ENCODE measurements around the gene LNPK. TPM values are rescaled to one million over a fixed set of nuclear protein-coding genes. Genes with fewer than 3 reads are reported as not detected.
A peak's percentile ranks its signal among the peaks of the same experiment; 100 is the strongest.
"Not testable (repeated sequence)": the region's sequence is repeated elsewhere in the genome, so short reads cannot be mapped to it uniquely, and the experiment has no call there.

LNPK gene, protein sequence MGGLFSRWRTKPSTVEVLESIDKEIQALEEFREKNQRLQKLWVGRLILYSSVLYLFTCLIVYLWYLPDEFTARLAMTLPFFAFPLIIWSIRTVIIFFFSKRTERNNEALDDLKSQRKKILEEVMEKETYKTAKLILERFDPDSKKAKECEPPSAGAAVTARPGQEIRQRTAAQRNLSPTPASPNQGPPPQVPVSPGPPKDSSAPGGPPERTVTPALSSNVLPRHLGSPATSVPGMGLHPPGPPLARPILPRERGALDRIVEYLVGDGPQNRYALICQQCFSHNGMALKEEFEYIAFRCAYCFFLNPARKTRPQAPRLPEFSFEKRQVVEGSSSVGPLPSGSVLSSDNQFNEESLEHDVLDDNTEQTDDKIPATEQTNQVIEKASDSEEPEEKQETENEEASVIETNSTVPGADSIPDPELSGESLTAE
- 56.6 and 64.4 TPM in 2 replicates for total RNA-seq (2014; rRNA removed; shearing (Covaris generic))

GRCh38 chr2:176001916-176002687 lies at the start of gene LNPK:
TSS of gene LNPK (minus strand) at chr2:176002267. CDS start at chr2:175995584, 6,683 bp downstream.
- DNase-seq (ENCODE audit: low read depth): peak; percentile 89

DNA sequence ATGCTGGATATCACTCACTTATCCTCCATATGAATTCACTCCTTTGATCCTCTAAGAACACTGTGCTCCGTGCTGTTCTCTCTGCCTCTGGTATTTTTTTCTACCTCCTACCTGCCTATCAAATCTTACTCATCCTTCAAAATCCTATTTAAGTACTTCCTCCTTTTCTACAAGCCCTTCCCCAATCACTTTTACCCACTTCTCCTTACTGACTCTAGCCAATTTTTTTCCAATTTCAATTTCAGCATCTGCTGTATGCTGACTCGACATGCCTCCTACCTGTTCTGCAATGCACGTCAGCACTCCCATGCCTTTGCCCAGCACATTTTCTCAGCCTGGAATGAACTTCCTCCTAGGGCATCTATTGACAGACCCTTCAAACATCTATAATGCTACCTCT lies 37.3 kb upstream of the LNPK start:
- no peak for DNase-seq (ENCODE audit: low read depth)

- peak; percentile 41 for DNase-seq (ENCODE audit: low read depth)
These were observed 36.6 kb upstream of the LNPK start for GRCh38 chr2:176038694-176039093.

- no peak for DNase-seq (ENCODE audit: low read depth)
These were observed 33.1 kb upstream of the LNPK start for GRCh38 chr2:176035013-176035691.

DNA sequence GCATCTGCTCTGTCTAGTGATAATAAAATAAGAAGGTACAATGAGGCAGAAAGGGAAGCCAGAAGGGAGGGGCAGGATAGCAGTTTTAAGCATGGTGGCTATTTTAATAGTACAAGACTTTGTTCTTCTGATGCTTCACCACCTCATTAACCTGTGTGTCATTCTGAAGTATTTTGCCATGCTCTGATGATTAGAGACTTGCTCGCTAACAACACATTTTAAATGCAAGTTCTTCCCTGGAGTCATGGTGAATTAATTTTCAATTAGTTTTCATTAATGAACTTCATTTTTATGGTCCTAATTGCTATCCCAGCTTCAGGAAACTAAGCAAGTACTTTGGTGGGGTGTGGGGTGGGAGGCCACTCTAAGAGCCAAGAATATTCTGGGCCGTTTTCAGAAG lies 25.7 kb upstream of the LNPK start:
- DNase-seq (ENCODE audit: low read depth): no peak

DNA sequence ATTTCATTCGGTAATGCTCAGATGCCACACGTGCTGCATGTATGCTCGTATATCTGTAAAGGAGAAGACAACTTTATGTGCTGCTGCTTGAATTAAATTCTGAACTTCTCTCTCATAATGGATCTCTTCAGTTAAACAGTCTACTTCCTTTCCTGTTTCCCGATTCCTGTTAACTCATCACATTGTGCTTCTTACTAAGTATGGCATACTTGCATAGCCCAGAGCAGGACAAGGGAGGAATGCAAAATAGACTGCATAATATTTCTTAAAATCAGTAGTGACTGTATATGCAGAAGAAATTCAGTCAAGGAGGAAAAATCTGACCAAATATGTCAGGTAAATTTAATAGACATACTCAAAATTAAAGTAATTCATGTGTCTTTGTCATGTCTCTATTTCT lies 23.9 kb upstream of the LNPK start:
- DNase-seq (ENCODE audit: low read depth): no peak

DNA sequence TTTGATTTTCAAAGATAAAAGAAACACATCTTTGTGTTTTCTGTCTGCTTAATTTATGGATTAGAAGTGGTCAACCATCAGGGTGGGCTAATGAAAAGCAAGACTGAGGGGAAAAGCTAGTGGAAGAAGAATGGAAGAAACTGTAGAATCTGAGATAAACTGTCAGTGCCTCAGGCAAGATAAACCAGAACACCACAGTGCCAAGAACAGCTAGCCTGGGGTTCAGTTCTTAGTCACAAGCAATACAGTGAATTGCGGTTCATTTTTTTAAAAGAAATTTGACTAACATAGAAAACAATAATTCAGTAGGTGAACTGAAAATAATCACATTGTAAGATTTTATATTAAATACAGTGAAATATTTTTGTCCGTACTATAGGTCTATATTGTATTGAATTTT lies 22.0 kb upstream of the LNPK start:
- peak; percentile 10 for DNase-seq (ENCODE audit: low read depth)

- DNase-seq (ENCODE audit: low read depth): no peak
These were observed 20.0 kb upstream of the LNPK start for GRCh38 chr2:176022048-176022447.

GRCh38 chr2:176020400-176020799 lies 18.3 kb upstream of the LNPK start:
- peak; percentile 9 for DNase-seq (ENCODE audit: low read depth)

- DNase-seq (ENCODE audit: low read depth): peak; percentile 9
These were observed 16.6 kb upstream of the LNPK start for GRCh38 chr2:176018708-176019107.

- DNase-seq (ENCODE audit: low read depth): no peak
These were observed 7.4 kb upstream of the LNPK start for GRCh38 chr2:176009445-176009844.

GRCh38 chr2:176004934-176005333 lies 2.9 kb upstream of the LNPK start:
- no peak for DNase-seq (ENCODE audit: low read depth)

DNA sequence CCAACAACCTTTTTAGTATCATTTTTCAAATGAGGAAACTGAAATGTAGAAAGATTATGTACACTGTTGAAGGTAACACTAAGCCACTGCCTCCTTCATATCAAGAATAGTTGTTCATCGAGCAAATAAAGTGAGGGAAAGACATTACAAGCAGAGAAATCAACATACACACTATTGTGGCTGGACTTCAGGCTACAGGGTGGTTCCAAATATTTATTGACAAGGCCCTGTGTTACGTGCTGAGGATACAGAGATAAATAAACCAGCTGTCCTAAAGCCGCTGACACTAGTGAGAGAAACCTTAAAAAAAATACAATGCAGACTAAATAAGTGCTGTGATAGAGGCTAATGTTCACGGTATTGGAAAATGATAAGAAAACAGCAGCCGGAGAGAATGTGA lies 1.9 kb upstream of the LNPK start:
- no peak for DNase-seq (ENCODE audit: low read depth)

DNA sequence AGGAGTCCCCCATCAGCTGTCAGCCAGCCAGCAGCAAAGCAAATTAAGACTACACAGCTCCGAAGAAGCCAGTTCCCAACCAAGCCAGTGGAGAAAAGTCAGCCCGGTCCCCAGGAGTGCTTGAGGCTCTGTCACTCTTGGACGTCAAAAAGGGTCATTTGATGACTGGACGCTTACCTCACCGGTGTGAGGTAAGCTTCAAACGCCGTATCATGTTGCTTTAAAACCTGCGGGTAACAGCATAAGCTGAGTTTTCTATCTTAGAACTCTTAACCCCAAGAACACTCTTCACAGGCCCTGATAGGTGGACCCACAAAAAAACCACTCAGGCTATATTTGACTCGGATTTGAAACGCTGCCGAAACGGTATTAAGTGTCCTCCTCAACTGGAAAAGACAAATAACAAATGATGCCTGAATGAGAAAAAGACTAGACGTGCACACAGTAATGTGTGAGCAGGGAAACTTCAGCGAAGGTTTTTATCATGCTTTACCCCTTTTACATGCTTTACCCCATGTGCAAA lies 682 bp upstream of the LNPK start:
- peak; percentile 29 for DNase-seq (ENCODE audit: low read depth)

- DNase-seq (ENCODE audit: low read depth): peak; percentile 58
These were observed 669 bp downstream of the LNPK start for GRCh38 chr2:176001281-176001915.

- DNase-seq (ENCODE audit: low read depth): no peak
These were observed 2.7 kb downstream of the LNPK start for GRCh38 chr2:175999283-175999819.

DNA sequence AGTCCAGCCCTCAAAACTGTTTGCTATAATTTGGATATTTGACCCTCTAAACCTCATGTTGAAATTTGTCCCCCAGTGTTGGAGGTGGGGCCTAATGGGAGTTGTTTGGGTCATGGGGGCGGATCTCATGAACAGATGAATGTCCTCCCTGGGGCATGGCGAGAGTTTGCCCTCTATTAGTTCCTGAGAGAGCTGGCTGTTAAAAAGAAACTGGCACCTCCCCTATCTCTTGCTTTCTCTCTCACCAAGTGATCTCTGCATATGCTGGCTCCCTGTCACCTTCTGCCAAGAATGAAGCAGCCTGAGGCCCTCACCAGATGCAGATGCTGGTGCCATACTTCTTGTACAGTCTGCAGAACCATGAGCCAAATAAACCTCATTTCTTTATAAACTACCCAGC lies 12.0 kb downstream of the LNPK start:
- DNase-seq (ENCODE audit: low read depth): no peak

DNA sequence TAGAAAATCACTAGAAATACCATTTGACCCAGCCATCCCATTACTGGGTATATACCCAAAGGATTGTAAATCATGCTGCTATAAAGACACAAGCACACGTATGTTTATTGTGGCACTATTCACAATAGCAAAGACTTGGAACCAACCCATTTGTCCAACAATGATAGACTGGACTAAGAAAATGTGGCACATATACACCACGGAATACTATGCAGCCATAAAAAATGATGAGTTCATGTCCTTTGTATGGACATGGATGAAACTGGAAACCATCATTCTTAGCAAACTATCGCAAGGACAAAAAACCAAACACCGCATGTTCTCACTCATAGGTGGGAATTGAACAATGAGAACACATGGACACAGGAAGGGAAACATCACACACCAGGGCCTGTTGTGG lies 14.9 kb downstream of the LNPK start:
- not testable (repeated sequence) for DNase-seq (ENCODE audit: low read depth)

GRCh38 chr2:175984846-175985245 lies 17.2 kb downstream of the LNPK start:
- DNase-seq (ENCODE audit: low read depth): no peak

DNA sequence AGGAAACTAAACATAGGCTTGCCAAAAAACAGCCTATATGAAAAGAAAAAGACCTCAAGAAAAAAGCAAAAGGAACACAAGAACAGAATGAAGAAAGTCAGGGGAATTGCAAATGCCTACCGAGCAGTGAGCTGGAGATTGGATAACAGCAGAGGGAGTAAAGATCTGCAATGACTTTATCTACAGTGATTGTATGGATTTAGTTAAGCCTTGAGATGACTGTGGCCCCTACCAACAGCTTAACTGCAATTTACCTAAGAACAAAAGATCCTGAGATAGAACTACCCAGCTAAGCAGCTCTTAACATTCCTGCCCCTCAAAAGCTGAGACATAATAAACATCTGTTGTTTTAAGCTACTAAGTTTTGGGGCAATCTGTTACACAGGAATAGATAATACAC lies 20.5 kb downstream of the LNPK start:
- DNase-seq (ENCODE audit: low read depth): no peak

DNA sequence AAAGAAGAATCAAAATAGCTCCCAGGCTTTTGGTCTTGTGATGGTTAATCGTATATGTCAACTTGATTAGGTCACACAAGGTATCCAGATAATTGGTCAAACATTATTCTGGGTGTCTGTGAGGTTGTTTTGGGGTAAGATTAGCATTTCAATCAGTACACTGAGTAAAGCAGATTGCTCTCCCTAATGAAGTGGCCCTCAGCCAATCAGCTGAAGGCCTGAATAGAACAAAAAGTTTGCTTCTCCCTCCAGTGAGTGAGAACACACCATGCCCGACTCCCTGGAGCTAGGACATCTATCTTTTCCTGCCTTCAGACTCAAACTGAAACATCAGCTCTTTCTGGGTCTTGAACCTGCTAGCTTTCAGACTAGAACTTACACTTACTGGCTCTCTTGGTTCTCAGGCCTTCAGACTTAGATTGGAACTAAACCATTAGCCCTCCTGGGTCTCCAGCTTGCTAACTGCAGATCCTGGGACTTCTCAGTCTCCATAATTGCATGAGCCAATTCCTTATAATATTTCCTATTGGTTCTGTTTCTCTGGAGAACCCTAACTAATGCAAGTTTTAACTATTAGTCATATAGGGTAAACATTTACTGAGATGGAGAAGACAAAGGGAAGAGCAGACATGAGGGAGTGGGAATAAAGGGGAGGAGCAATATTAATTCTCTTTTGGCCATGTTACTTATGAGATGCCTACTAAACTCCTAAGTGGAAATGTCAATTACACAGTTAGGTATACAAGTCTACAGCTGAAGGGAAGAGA lies 25.5 kb downstream of the LNPK start:
- no peak for DNase-seq (ENCODE audit: low read depth)
